OCI-LY7 (cell line): ENCODE data around the gene TRIP10. TPM values are rescaled to one million over a fixed set of nuclear protein-coding genes. Genes with fewer than 3 reads are reported as not detected.

Experiments
- BruUV-seq: library from RNA; stranded (reverse); fragments of 400-500 nt; replicated peaks from 2 replicates; lab custom pipeline; 2021; lab: Mats Ljungman, UMichigan
- CTCF ChIA-PET: fragments of 300-600 bp; sonication (Branson Sonifier 250); formaldehyde crosslinking; loops from one replicate; lab custom pipeline; 2022; ENCODE audit warnings: antibody characterized with exemption; ENCODE audit not compliant: unreplicated experiment; lab: Charles Lee
- POLR2A ChIA-PET: fragments of 300-600 bp; sonication (Branson Sonifier 250); formaldehyde crosslinking; loops from one replicate; lab custom pipeline; 2022; ENCODE audit warnings: antibody characterized with exemption; lab: Charles Lee
- DNase-seq: peaks from one replicate; pipeline ENCODE4 v3.0.0-alpha.2; 2015; ENCODE audit warnings: low spot score
- H2AFZ ChIP-seq: fragments of 200-600 bp; sonication (generic), shearing (Covaris generic); 2 replicates; pipeline ENCODE4 v1.6.1; 2014; ENCODE audit warnings: mild to moderate bottlenecking, antibody characterized with exemption, low read length, moderate library complexity
- H3K27ac ChIP-seq: fragments of 200-600 bp; sonication (generic); 2 replicates; pipeline ENCODE4 v1.5.1; 2014; ENCODE audit warnings: mixed run types, low read depth, mild to moderate bottlenecking, moderate library complexity, low read length, inconsistent platforms; ENCODE audit not compliant: poor library complexity, severe bottlenecking
- H3K36me3 ChIP-seq: fragments of 200-600 bp; sonication (generic); 2 replicates; pipeline ENCODE4 v1.6.1; 2014; ENCODE audit warnings: mild to moderate bottlenecking, antibody characterized with exemption, low read length, moderate library complexity, mixed read lengths; ENCODE audit not compliant: insufficient read depth
- H3K4me1 ChIP-seq: fragments of 200-600 bp; sonication (generic); 2 replicates; pipeline ENCODE4 v1.5.1; 2014; ENCODE audit warnings: mild to moderate bottlenecking, low read length; ENCODE audit not compliant: insufficient read depth, poor library complexity, severe bottlenecking
- H3K4me2 ChIP-seq: fragments of 200-600 bp; sonication (generic); 2 replicates; pipeline ENCODE4 v1.6.1; 2014; ENCODE audit warnings: mild to moderate bottlenecking, low read length
- H3K4me3 ChIP-seq: fragments of 200-600 bp; sonication (generic); 2 replicates; pipeline ENCODE4 v1.5.1; 2014; ENCODE audit warnings: mild to moderate bottlenecking, low read depth, low read length; ENCODE audit not compliant: poor library complexity, severe bottlenecking
- H3K79me2 ChIP-seq: fragments of 200-600 bp; sonication (generic); 2 replicates; pipeline ENCODE4 v1.6.1; 2016; ENCODE audit warnings: low read depth, mild to moderate bottlenecking, low read length, moderate library complexity, mixed read lengths; ENCODE audit not compliant: insufficient read depth
- H3K9me2 ChIP-seq: fragments of 200-600 bp; sonication (generic); 2 replicates; pipeline ENCODE4 v1.6.1; 2016; ENCODE audit warnings: mild to moderate bottlenecking, low read length, mixed read lengths; ENCODE audit not compliant: insufficient read depth
- H3K9me3 ChIP-seq: fragments of 200-600 bp; sonication (generic); 2 replicates; pipeline ENCODE4 v1.6.1; 2014; ENCODE audit warnings: mild to moderate bottlenecking, mixed run types, low read length, mixed read lengths
- H4K20me1 ChIP-seq: fragments of 200-600 bp; sonication (generic); 2 replicates; pipeline ENCODE4 v1.6.1; 2014; ENCODE audit warnings: mild to moderate bottlenecking, antibody characterized with exemption, low read length, moderate library complexity, mixed read lengths; ENCODE audit not compliant: insufficient read depth
- EZH2phosphoT487 ChIP-seq: fragments of 200-600 bp; sonication (generic); IDR thresholded peaks from 2 replicates; pipeline ENCODE4 v1.6.1; 2018; ENCODE audit warnings: low read depth, borderline replicate concordance, mild to moderate bottlenecking, mixed run types, antibody characterized with exemption, low read length, moderate library complexity, mixed read lengths
- intact Hi-C: fragments of 100-400 bp; cut with micrococcal nuclease; formaldehyde crosslinking; loops from one replicate; pipeline ENCODE4 v1.10.0; 2022; ENCODE audit not compliant: unreplicated experiment
- total RNA-seq, 2 experiments: library from RNA; depleted of rRNA in 1 of 2; stranded (reverse); fragments of >200 nt in 1 of 2; shearing (Covaris generic) in 1 of 2; gene quantifications; 2 replicates each; pipeline ENCODE4 v1.2.3, GENCODE V29; 2014 to 2022
- TF ChIP-seq, protein P1 (sequence below): fragments of 200-600 bp; sonication (generic); conservative IDR thresholded peaks from 2 replicates; pipeline ENCODE4 v1.5.1; 2014; ENCODE audit warnings: mild to moderate bottlenecking, antibody characterized with exemption, low read length, moderate library complexity, mixed read lengths

The TRIP10 gene
- total RNA-seq, 2 experiments from 2014 or later: 16.1 to 19.9 TPM

- H3K79me2 ChIP-seq: no peaks in the 10 kb centered on the region
- H3K9me2 ChIP-seq: no peaks in the 10 kb centered on the region
- H3K4me1 ChIP-seq: no peaks in the 10 kb centered on the region
- no peak overlapping the region for H3K27ac ChIP-seq
- no peak overlapping the region for H3K4me3 ChIP-seq
- intact Hi-C loops: no loop called here
- CTCF ChIA-PET: no interaction called here
- no peaks in the 10 kb centered on the region for H3K9me3 ChIP-seq
- H2AFZ ChIP-seq: no peak overlapping the region
- no peaks in the 10 kb centered on the region for H4K20me1 ChIP-seq
- TF ChIP-seq, protein P1, sequence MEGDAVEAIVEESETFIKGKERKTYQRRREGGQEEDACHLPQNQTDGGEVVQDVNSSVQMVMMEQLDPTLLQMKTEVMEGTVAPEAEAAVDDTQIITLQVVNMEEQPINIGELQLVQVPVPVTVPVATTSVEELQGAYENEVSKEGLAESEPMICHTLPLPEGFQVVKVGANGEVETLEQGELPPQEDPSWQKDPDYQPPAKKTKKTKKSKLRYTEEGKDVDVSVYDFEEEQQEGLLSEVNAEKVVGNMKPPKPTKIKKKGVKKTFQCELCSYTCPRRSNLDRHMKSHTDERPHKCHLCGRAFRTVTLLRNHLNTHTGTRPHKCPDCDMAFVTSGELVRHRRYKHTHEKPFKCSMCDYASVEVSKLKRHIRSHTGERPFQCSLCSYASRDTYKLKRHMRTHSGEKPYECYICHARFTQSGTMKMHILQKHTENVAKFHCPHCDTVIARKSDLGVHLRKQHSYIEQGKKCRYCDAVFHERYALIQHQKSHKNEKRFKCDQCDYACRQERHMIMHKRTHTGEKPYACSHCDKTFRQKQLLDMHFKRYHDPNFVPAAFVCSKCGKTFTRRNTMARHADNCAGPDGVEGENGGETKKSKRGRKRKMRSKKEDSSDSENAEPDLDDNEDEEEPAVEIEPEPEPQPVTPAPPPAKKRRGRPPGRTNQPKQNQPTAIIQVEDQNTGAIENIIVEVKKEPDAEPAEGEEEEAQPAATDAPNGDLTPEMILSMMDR: no peak
- no peak for TF ChIP-seq EZH2phosphoT487
- DNase-seq: no peak
- H3K4me2 ChIP-seq: no peak overlapping the region
- POLR2A ChIA-PET: no interaction called here
- BruUV-seq: no TSS peak
- no peaks in the 10 kb centered on the region for H3K36me3 ChIP-seq
These were observed 29.9 kb upstream of the TRIP10 start for GRCh38 chr19:6709549-6709948.

- Histone ChIP-seq H3K4me1 (no peaks in the 10 kb centered on the region), H3K9me3 (no peaks in the 10 kb centered on the region), H3K9me2 (no peaks in the 10 kb centered on the region), H3K36me3 (no peaks in the 10 kb centered on the region), H3K4me2 (no peak overlapping the region), H3K79me2 (no peaks in the 10 kb centered on the region), H4K20me1 (no peaks in the 10 kb centered on the region), H3K4me3 (no peak overlapping the region), H3K27ac (no peak overlapping the region), H2AFZ (no peak overlapping the region)
- DNase-seq: no peak
- no TSS peak for BruUV-seq
- POLR2A ChIA-PET: no interaction called here
- intact Hi-C loops: no loop called here
- CTCF ChIA-PET: interaction anchor here (0.6 kb wide), 1 partner anchor 1121 kb away, joined by 4 read pairs; no protein-coding TSS in a partner anchor
- TF ChIP-seq, protein P1: peak; percentile 22; the same call in 1 of the 2 replicates
- no peak for TF ChIP-seq EZH2phosphoT487
These were observed 29.0 kb upstream of the TRIP10 start for GRCh38 chr19:6710273-6711077.

DNA sequence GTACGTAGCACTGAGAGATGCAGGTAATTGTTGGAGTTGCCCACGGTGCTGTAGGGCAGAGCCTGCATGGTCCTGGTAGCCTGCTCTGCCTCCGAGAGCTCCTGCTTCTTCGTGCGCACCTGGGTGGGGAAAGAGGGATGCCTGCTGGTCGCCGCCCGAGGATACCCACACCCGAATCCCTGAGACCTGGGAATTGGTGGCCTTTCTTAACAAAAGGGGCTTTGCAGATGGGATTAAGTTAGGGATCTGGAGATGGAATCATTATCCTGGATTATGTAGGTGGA is 28.5 kb upstream of the TRIP10 start:
- no TSS peak for BruUV-seq
- intact Hi-C loops: no loop called here
- H2AFZ ChIP-seq: no peak overlapping the region
- POLR2A ChIA-PET: no interaction called here
- H3K9me3 ChIP-seq: no peaks in the 10 kb centered on the region
- no peak for DNase-seq
- H3K4me3 ChIP-seq: no peak overlapping the region
- no peaks in the 10 kb centered on the region for H3K79me2 ChIP-seq
- H3K4me2 ChIP-seq: no peak overlapping the region
- H3K36me3 ChIP-seq: no peaks in the 10 kb centered on the region
- H4K20me1 ChIP-seq: no peaks in the 10 kb centered on the region
- H3K27ac ChIP-seq: no peak overlapping the region
- TF ChIP-seq EZH2phosphoT487: no peak
- TF ChIP-seq, protein P1: no peak
- CTCF ChIA-PET: interaction anchor here (0.6 kb wide), 1 partner anchor 1120 kb away, joined by 4 read pairs; no protein-coding TSS in a partner anchor
- H3K9me2 ChIP-seq: no peaks in the 10 kb centered on the region
- no peaks in the 10 kb centered on the region for H3K4me1 ChIP-seq
